Measurements from ENCODE around the gene DIRAS3.
"Not testable (repeated sequence)": the region's sequence is repeated elsewhere in the genome, so short reads cannot be mapped to it uniquely, and the experiment has no call there.

Gene DIRAS3

GRCh38 chr1:68049941-68050878 is at the start of gene DIRAS3:
Gene DIRAS3 (minus strand): TSS chr1:68050627. CDS start chr1:68047297, 3,330 bp downstream.
- DNase-seq (ENCODE audit: low read depth): no peak

- no peak for DNase-seq (ENCODE audit: low read depth)
Observed at GRCh38 chr1:68093737-68094136, 43.3 kb upstream of the DIRAS3 start.

- DNase-seq (ENCODE audit: low read depth): no peak
Observed at GRCh38 chr1:68087184-68087583, 36.8 kb upstream of the DIRAS3 start.

- no peak for DNase-seq (ENCODE audit: low read depth)
Observed at GRCh38 chr1:68085752-68086151, 35.3 kb upstream of the DIRAS3 start.

- DNase-seq (ENCODE audit: low read depth): no peak
Observed at GRCh38 chr1:68083686-68084085, 33.3 kb upstream of the DIRAS3 start.

- no peak for DNase-seq (ENCODE audit: low read depth)
Observed at GRCh38 chr1:68081775-68082283, 31.4 kb upstream of the DIRAS3 start.

GRCh38 chr1:68078647-68079046 is 28.2 kb upstream of the DIRAS3 start:
- no peak for DNase-seq (ENCODE audit: low read depth)

- no peak for DNase-seq (ENCODE audit: low read depth)
Observed at GRCh38 chr1:68074472-68074871, 24.0 kb upstream of the DIRAS3 start.

GRCh38 chr1:68065766-68066165 is 15.3 kb upstream of the DIRAS3 start:
- no peak for DNase-seq (ENCODE audit: low read depth)

GRCh38 chr1:68058053-68058452 is 7.6 kb upstream of the DIRAS3 start:
- not testable (repeated sequence) for DNase-seq (ENCODE audit: low read depth)

- DNase-seq (ENCODE audit: low read depth): no peak
Observed at GRCh38 chr1:68057564-68057963, 7.1 kb upstream of the DIRAS3 start.

- no peak for DNase-seq (ENCODE audit: low read depth)
Observed at GRCh38 chr1:68057050-68057449, 6.6 kb upstream of the DIRAS3 start.

GRCh38 chr1:68051475-68051874 is 1.0 kb upstream of the DIRAS3 start:
- DNase-seq (ENCODE audit: low read depth): no peak

- no peak for DNase-seq (ENCODE audit: low read depth)
Observed at GRCh38 chr1:68047659-68048026, 2.8 kb downstream of the DIRAS3 start.

- DNase-seq (ENCODE audit: low read depth): no peak
Observed at GRCh38 chr1:68046885-68047658, 3.4 kb downstream of the DIRAS3 start.

- no peak for DNase-seq (ENCODE audit: low read depth)
Observed at GRCh38 chr1:68046423-68046822, 4.0 kb downstream of the DIRAS3 start.

- no peak for DNase-seq (ENCODE audit: low read depth)
Observed at GRCh38 chr1:68045511-68046180, 4.8 kb downstream of the DIRAS3 start.

GRCh38 chr1:68043443-68044090 is 6.9 kb downstream of the DIRAS3 start:
- DNase-seq (ENCODE audit: low read depth): no peak

- DNase-seq (ENCODE audit: low read depth): no peak
Observed at GRCh38 chr1:68036946-68037345, 13.5 kb downstream of the DIRAS3 start.

- no peak for DNase-seq (ENCODE audit: low read depth)
Observed at GRCh38 chr1:68029444-68029843, 21.0 kb downstream of the DIRAS3 start.

GRCh38 chr1:68028566-68028965 is 21.9 kb downstream of the DIRAS3 start:
- no peak for DNase-seq (ENCODE audit: low read depth)
